Measurements from ENCODE around the gene PPP1R13L.
"Not testable (repeated sequence)": the region's sequence is repeated elsewhere in the genome, so short reads cannot be mapped to it uniquely, and the experiment has no call there.

Gene PPP1R13L

GRCh38 chr19:45429896-45430295 is 25.0 kb upstream of the PPP1R13L start:
- H3K4me2 ChIP-seq (ENCODE audit: low read depth, low read length, poor library complexity, severe bottlenecking); H3K27me3 ChIP-seq (ENCODE audit: insufficient read depth, low read length, poor library complexity, severe bottlenecking); H2AFZ ChIP-seq (ENCODE audit: low read length); H3K79me2 ChIP-seq (ENCODE audit: insufficient read depth, low read length); H3K9me3 ChIP-seq (ENCODE audit: insufficient read depth, low read depth, low read length); H3K4me3 ChIP-seq (ENCODE audit: low read length, poor library complexity, severe bottlenecking); H3K9ac ChIP-seq (ENCODE audit: low read depth, low read length, poor library complexity, severe bottlenecking); H4K20me1 ChIP-seq (ENCODE audit: insufficient read depth, low read length, poor library complexity, severe bottlenecking); H3K9me2 ChIP-seq (replicated peaks; ENCODE audit: low read depth, low read length); H3F3A ChIP-seq (ENCODE audit: low read depth); H3K4me1 ChIP-seq (ENCODE audit: insufficient read depth, low read length, poor library complexity, severe bottlenecking); H3K36me3 ChIP-seq (ENCODE audit: insufficient read depth, low read length): not testable (repeated sequence)

- H3K9ac ChIP-seq (ENCODE audit: low read depth, low read length, poor library complexity, severe bottlenecking): peak overlapping the region; percentile 40
- peak overlapping the region; percentile 71 for H3K4me2 ChIP-seq (ENCODE audit: low read depth, low read length, poor library complexity, severe bottlenecking)
- 0 out of 2 replicates have a peak, but pooled peaks cover 3% of the 10 kb centered on the region for H3F3A ChIP-seq (ENCODE audit: low read depth)
Observed at GRCh38 chr19:45428384-45429231, 23.7 kb upstream of the PPP1R13L start.

GRCh38 chr19:45424191-45425058 is 19.6 kb upstream of the PPP1R13L start:
- Histone ChIP-seq H3K4me2 (ENCODE audit: low read depth, low read length, poor library complexity, severe bottlenecking) (peak overlapping the region; percentile 84), H3K4me3 (ENCODE audit: low read length, poor library complexity, severe bottlenecking) (peak overlapping the region; percentile 80), H3K27me3 (ENCODE audit: insufficient read depth, low read length, poor library complexity, severe bottlenecking) (no peaks in the 10 kb centered on the region), H3K4me1 (ENCODE audit: insufficient read depth, low read length, poor library complexity, severe bottlenecking) (peaks cover 25% of the 10 kb centered on the region), H4K20me1 (ENCODE audit: insufficient read depth, low read length, poor library complexity, severe bottlenecking) (peaks cover 5% of the 10 kb centered on the region), H3K9me2 (replicated peaks; ENCODE audit: low read depth, low read length) (no peaks in the 10 kb centered on the region), H3K36me3 (ENCODE audit: insufficient read depth, low read length) (no peaks in the 10 kb centered on the region), H2AFZ (ENCODE audit: low read length) (peak overlapping the region; percentile 76), H3F3A (ENCODE audit: low read depth) (0 out of 2 replicates have a peak, but pooled peaks cover 3% of the 10 kb centered on the region), H3K9ac (ENCODE audit: low read depth, low read length, poor library complexity, severe bottlenecking) (peak overlapping the region; percentile 79), H3K9me3 (ENCODE audit: insufficient read depth, low read depth, low read length) (no peaks in the 10 kb centered on the region), H3K79me2 (ENCODE audit: insufficient read depth, low read length) (peaks cover 16% of the 10 kb centered on the region)
- TF ChIP-seq EZH2phosphoT487 (IDR thresholded peaks at IDR 0.05; ENCODE audit: borderline replicate concordance): no peak
- TF ChIP-seq CTCF (conservative IDR thresholded peaks at IDR 0.05; ENCODE audit: low read length): no peak

More at GRCh38 chr19:45428384-45429231, 23.7 kb upstream of the PPP1R13L start:
- peak overlapping the region; percentile 68 for H3K4me3 ChIP-seq (ENCODE audit: low read length, poor library complexity, severe bottlenecking)
- H3K9me3 ChIP-seq (ENCODE audit: insufficient read depth, low read depth, low read length): no peaks in the 10 kb centered on the region
- no peaks in the 10 kb centered on the region for H3K9me2 ChIP-seq (replicated peaks; ENCODE audit: low read depth, low read length)
- H3K36me3 ChIP-seq (ENCODE audit: insufficient read depth, low read length): no peaks in the 10 kb centered on the region
- no peaks in the 10 kb centered on the region for H3K79me2 ChIP-seq (ENCODE audit: insufficient read depth, low read length)
- H2AFZ ChIP-seq (ENCODE audit: low read length): peak overlapping the region; percentile 79
- TF ChIP-seq EZH2phosphoT487 (IDR thresholded peaks at IDR 0.05; ENCODE audit: borderline replicate concordance): no peak
- TF ChIP-seq CTCF (conservative IDR thresholded peaks at IDR 0.05; ENCODE audit: low read length): peak; percentile 54
- H3K27me3 ChIP-seq (ENCODE audit: insufficient read depth, low read length, poor library complexity, severe bottlenecking): no peaks in the 10 kb centered on the region
- H4K20me1 ChIP-seq (ENCODE audit: insufficient read depth, low read length, poor library complexity, severe bottlenecking): no peaks in the 10 kb centered on the region
- peaks cover 14% of the 10 kb centered on the region for H3K4me1 ChIP-seq (ENCODE audit: insufficient read depth, low read length, poor library complexity, severe bottlenecking)
